ENCODE data around the gene YWHAG.
"Not testable (repeated sequence)": the region's sequence is repeated elsewhere in the genome, so short reads cannot be mapped to it uniquely, and the experiment has no call there.

YWHAG gene

DNA sequence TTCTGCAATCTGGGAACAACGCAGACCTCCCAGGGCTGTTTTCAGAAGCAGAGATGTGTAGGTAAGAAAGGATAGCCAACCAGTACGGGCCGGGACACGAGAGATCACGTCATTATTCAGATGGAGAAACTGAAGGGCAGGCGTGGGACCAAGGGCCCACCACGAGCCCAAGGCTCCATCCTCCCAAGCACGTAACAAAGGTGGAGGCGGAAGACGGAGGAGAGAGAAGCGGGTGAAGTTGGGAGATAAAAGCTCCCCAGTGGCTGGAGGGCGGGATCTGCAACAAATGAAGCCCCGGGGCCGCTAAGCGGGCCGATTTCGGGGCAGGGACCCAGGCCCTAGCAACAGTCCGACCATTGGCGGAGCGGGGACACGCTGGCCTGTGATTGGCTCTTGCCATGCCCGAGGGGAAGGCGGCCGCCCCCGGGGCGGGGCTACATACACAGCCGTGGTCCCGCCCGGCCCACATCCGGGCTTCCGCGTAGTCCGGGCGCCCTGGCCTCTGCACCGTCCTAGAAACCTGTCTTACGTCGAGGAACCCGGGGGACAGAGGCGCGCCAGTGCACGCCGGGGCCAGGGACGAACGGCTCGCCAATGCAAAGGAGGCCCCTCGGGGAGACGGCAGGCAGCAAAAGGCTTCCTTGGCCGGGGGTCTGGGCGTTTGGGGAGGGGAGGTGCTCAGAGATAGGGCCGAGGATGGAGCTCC, 40.9 kb downstream of the YWHAG start:
- DNase-seq, result peak; percentile 94

DNA sequence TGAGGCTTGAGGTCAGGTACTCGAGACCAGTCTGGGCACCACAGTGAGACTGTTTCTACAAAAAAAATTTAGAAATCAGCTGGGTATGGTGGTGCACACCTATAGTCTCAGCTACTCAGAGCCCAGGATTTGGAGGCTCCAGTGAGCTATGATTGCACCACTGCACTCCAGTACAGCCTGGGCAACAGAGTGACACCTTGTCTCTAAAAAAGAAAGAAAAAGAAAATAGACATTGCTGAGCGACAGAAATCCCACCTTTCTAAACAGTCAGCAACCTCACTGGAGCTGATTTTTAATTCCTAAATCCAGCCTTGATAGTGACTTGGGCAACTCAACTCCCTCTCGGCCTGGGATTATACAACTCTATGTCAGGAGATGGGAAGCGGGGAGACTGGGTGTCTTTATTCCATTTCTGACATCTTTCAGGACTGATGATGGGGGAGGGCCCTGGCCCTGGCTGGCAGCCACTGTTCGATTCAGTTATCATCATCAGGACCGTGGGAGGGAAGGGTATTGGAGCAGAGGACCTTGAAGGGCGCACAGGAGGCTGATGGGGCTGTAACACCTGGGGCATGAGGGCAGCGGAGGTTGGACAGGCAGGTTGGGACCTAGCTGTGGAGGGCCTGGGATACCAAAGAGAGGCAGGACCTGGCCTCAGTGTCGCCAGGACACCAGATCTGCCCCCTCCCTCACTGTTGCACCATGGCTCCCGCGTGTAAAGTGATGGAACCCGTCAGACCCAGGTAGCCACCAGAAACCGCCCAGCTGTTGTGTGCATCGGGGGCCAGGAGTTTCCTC, 41.6 kb downstream of the YWHAG start:
- DNase-seq, result no peak

- no peak for DNase-seq
Observed at GRCh38 chr7:76315364-76315763, 43.4 kb downstream of the YWHAG start.

DNA sequence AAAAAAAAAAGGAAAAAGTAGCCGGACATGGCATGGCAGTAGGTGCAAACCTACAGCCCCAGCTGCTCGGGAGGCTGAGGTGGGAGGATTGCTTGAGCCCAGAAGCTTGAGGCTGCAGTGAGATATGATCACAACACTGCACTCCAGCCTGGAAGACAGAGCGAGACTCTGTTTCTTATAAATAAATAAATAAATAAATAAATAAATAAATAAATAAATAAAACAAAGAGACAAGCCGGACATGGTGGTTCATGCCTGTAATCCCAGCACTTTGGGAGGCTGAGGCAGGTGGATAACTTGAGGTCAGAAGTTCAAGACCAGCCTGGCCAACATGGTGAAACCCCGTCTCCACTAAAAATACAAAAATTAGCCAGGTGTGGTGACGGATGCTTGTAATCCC, 44.1 kb downstream of the YWHAG start:
- DNase-seq, result not testable (repeated sequence)

GRCh38 chr7:76314042-76314721, 44.6 kb downstream of the YWHAG start:
- DNase-seq, result peak; percentile 91

GRCh38 chr7:76311838-76312237, 47.0 kb downstream of the YWHAG start:
- DNase-seq, result not testable (repeated sequence)

- peak; percentile 69 for DNase-seq
Observed at GRCh38 chr7:76310102-76310957, 48.5 kb downstream of the YWHAG start.

GRCh38 chr7:76309341-76310101, 49.3 kb downstream of the YWHAG start:
- not testable (repeated sequence) for DNase-seq

- not testable (repeated sequence) for DNase-seq
Observed at GRCh38 chr7:76308874-76309273, 49.9 kb downstream of the YWHAG start.

GRCh38 chr7:76304888-76305375, 53.9 kb downstream of the YWHAG start:
- DNase-seq, result no peak

GRCh38 chr7:76303202-76304147, 55.3 kb downstream of the YWHAG start:
- DNase-seq, result peak; percentile 11

GRCh38 chr7:76302347-76303201, 56.2 kb downstream of the YWHAG start, which contains the start of gene HSPB1:
HSPB1 (plus strand) TSS chr7:76302673; CDS start chr7:76302713, 40 bp downstream.
- DNase-seq, result peak; percentile 73

DNA sequence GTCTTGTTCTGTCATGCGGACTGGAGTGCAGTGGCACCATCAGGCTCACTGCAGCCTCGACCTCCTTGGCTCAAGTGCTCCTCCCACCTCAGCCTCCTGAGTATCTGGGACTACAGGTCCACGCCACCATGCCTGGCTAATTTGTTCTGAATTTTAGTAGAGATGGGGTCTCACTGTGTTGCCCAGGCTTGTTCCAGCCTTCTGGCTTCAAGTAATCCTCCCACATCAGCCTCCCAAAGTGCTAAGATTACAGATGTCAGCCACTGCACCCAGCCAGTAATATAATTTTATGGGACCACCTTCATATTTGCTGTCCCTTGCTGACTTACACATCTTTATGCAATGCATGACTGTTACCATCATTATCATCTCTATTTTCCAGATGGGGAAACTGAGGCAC, 57.8 kb downstream of the YWHAG start:
- DNase-seq, result no peak

GRCh38 chr7:76300166-76300731, 58.5 kb downstream of the YWHAG start:
- no peak for DNase-seq

DNA sequence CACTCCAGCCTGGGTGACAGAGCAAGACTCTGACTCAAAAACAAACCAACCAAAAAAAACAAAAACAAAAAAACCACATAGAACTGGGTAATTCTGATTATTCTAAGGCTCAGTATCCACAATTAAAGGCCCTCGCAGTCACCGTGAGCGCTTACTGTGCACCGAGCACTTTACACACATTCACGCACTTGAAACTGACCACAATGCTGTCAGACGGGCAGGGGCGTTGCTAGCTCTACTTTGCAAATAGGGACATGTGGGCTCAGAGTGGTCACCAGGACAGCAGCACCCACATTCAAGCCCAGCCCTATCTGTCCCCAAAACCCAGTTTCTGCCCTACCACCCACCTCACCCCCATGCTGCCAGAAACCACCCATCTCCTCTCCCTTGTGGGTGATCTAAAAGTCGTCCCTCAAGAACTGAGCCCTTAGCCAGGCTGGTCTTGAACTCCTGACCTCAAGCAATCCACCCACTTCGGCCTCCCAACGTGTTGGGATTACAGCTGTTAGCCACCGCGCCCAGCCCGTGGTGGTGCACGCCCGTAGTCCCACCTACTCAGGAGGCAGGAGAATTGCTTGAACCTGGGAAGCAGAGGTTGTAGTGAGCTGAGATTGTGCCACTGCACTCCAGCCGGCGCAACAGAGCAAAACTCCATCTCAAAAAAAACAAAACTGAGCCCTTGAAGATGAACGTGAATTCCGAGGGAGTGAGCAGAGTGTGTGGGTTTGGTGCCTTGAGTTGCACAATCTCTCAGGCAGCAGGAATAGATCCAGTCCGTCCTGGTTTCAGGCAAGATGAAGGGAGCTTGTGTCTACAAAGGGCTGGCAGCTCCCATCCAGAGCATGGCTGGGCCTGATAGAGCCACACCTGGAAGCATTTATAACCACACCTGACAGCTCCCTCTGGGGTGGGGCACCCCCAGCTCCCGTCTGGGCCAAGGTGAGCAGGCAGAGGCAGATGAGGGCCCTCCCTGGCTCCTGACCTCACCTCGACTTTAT, 61.7 kb downstream of the YWHAG start:
- DNase-seq, result peak; percentile 16

DNA sequence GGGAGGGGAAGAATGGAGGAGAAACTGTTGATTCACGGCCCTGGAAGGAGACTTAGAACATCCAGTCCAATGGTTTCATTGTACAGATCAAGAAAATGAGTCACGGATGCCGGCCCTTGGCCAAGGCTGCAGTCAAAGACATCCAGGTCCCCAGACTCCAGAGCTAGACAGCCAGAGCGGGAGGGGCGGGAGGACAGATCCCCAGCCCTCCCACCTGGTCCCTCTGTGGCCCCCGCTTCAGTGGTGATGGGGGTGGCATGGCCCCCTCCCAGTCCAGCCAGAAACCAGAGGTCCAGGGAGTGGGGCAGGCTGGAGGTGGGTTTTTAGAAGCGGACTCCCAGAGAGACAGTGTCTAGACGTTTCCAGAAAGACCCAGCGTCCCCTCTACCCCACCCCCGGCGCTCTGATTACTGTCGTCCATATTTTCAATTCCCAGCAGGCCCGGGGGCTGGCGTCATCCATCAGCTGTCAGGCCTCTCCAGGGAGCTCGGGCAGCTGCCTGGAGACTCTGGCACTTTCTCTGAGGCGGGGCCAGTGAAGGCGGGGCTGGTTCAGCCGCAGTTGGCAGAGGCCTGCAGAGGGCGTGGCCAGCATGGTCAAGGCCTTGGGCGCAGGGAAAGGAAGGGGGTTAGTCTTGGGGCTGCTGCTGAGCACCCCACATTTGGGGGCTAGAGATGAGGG, 64.3 kb downstream of the YWHAG start:
- DNase-seq, result peak; percentile 95

DNA sequence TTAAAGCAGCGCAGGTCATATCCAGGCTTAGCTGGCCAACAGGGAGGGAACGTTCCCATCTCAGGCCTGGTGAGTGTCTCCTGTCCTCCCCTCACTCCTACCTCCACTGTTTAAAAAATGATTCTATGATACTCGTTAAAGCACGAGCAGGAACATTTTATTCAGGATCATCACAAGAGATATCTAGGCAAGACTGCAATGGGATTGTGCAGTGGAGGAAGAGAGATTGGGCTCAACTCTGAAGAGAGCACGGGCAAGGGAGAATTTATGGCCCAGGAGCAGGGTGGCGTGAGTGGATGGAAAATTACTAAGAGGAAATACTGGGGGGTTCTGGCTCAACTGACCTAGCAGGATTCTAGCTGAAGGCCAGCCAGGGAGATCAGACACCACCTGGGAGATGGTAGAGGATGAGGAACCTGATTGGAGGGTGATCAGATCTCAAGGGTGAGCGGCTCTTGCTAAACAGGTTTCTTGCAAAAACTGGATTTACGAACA, 65.3 kb downstream of the YWHAG start:
- DNase-seq, result no peak
